ENCODE data around the gene CDHR1.
"Not testable (repeated sequence)": the region's sequence is repeated elsewhere in the genome, so short reads cannot be mapped to it uniquely, and the experiment has no call there.

CDHR1 gene

GRCh38 chr10:84172467-84173356, 21.6 kb upstream of the CDHR1 start:
- FAIRE-seq = no peak
- DNase-seq (ENCODE audit: extremely low spot score, insufficient read length, low read depth) = no peak

- no peak for DNase-seq (ENCODE audit: extremely low spot score, insufficient read length, low read depth)
- peak; percentile 84 for FAIRE-seq
Observed at GRCh38 chr10:84173501-84173929, 20.8 kb upstream of the CDHR1 start, which contains the start of gene GPR15LG. TSS of gene GPR15LG (plus strand) at chr10:84173801. CDS start at chr10:84173852, 51 bp downstream.

GRCh38 chr10:84175436-84175835, 18.9 kb upstream of the CDHR1 start:
- DNase-seq (ENCODE audit: extremely low spot score, insufficient read length, low read depth) (no peak), FAIRE-seq (no peak)

GRCh38 chr10:84176351-84176750, 18.0 kb upstream of the CDHR1 start:
- FAIRE-seq = no peak

GRCh38 chr10:84176836-84177474, 17.4 kb upstream of the CDHR1 start:
- FAIRE-seq = no peak
- DNase-seq (ENCODE audit: extremely low spot score, insufficient read length, low read depth) = no peak

More at GRCh38 chr10:84176351-84176750, 18.0 kb upstream of the CDHR1 start:
- no peak for DNase-seq (ENCODE audit: extremely low spot score, insufficient read length, low read depth)

GRCh38 chr10:84177541-84178141, 16.7 kb upstream of the CDHR1 start:
- peak; percentile 90 for FAIRE-seq
- DNase-seq (ENCODE audit: extremely low spot score, insufficient read length, low read depth) = no peak

GRCh38 chr10:84178160-84178609, 16.2 kb upstream of the CDHR1 start:
- DNase-seq (ENCODE audit: extremely low spot score, insufficient read length, low read depth) (no peak), FAIRE-seq (no peak)

- FAIRE-seq = peak; percentile 60
- DNase-seq (ENCODE audit: extremely low spot score, insufficient read length, low read depth) = no peak
Observed at GRCh38 chr10:84179059-84179710, 15.2 kb upstream of the CDHR1 start.

GRCh38 chr10:84180386-84180785, 14.0 kb upstream of the CDHR1 start:
- DNase-seq (ENCODE audit: extremely low spot score, insufficient read length, low read depth); FAIRE-seq: not testable (repeated sequence)

- FAIRE-seq = no peak
- DNase-seq (ENCODE audit: extremely low spot score, insufficient read length, low read depth) = no peak
Observed at GRCh38 chr10:84181631-84182030, 12.7 kb upstream of the CDHR1 start.

- FAIRE-seq = no peak
- DNase-seq (ENCODE audit: extremely low spot score, insufficient read length, low read depth) = no peak
Observed at GRCh38 chr10:84184517-84184916, 9.8 kb upstream of the CDHR1 start.

GRCh38 chr10:84185526-84186175, 8.7 kb upstream of the CDHR1 start:
- DNase-seq (ENCODE audit: extremely low spot score, insufficient read length, low read depth) (no peak), FAIRE-seq (no peak)

- no peak for DNase-seq (ENCODE audit: extremely low spot score, insufficient read length, low read depth)
- FAIRE-seq = no peak
Observed at GRCh38 chr10:84188815-84189214, 5.5 kb upstream of the CDHR1 start.

- no peak for FAIRE-seq
- DNase-seq (ENCODE audit: extremely low spot score, insufficient read length, low read depth) = no peak
Observed at GRCh38 chr10:84190621-84191020, 3.7 kb upstream of the CDHR1 start.

- DNase-seq (ENCODE audit: extremely low spot score, insufficient read length, low read depth) (no peak), FAIRE-seq (no peak)
Observed at GRCh38 chr10:84191106-84191505, 3.2 kb upstream of the CDHR1 start.

- FAIRE-seq (no peak), DNase-seq (ENCODE audit: extremely low spot score, insufficient read length, low read depth) (no peak)
Observed at GRCh38 chr10:84193327-84193726, 1.0 kb upstream of the CDHR1 start.

- no peak for FAIRE-seq
- DNase-seq (ENCODE audit: extremely low spot score, insufficient read length, low read depth) = no peak
Observed at GRCh38 chr10:84193846-84194423, 402 bp upstream of the CDHR1 start.

- no peak for FAIRE-seq
- no peak for DNase-seq (ENCODE audit: extremely low spot score, insufficient read length, low read depth)
Observed at GRCh38 chr10:84195044-84195830, 900 bp downstream of the CDHR1 start.

- no peak for DNase-seq (ENCODE audit: extremely low spot score, insufficient read length, low read depth)
- FAIRE-seq = no peak
Observed at GRCh38 chr10:84196083-84196482, 1.7 kb downstream of the CDHR1 start.

Data from GM18507 (cell line).